GM19372 (cell line): Measurements from ENCODE around the gene MME.

ENCODE experiments used
- ATAC-seq: cut with Tn5 transposase; IDR thresholded peaks from one replicate; pipeline ENCODE4 v1.9.1; 2021; ENCODE audit warnings: mild to moderate bottlenecking, low read depth, moderate library complexity; ENCODE audit not compliant: unreplicated experiment

MME gene

GRCh38 chr3:155079746-155080487 is at the start of gene MME:
Gene MME (plus strand): TSS chr3:155080319. CDS start chr3:155084168, 3,849 bp downstream.
- no peak for ATAC-seq

- ATAC-seq, result no peak
Measured at GRCh38 chr3:155031186-155031585, 48.9 kb upstream of the MME start.

GRCh38 chr3:155032918-155033317 is 47.2 kb upstream of the MME start:
- ATAC-seq, result no peak

GRCh38 chr3:155034786-155035185 is 45.3 kb upstream of the MME start:
- ATAC-seq, result no peak

- no peak for ATAC-seq
Measured at GRCh38 chr3:155035553-155035952, 44.6 kb upstream of the MME start.

GRCh38 chr3:155037508-155038202 is 42.5 kb upstream of the MME start:
- no peak for ATAC-seq

- ATAC-seq, result no peak
Measured at GRCh38 chr3:155038203-155038554, 41.9 kb upstream of the MME start.

- ATAC-seq, result no peak
Measured at GRCh38 chr3:155046935-155047334, 33.2 kb upstream of the MME start.

GRCh38 chr3:155047672-155048071 is 32.4 kb upstream of the MME start:
- ATAC-seq, result no peak

GRCh38 chr3:155049959-155050358 is 30.2 kb upstream of the MME start:
- ATAC-seq, result no peak

GRCh38 chr3:155052470-155052869 is 27.6 kb upstream of the MME start:
- no peak for ATAC-seq

GRCh38 chr3:155053756-155054155 is 26.4 kb upstream of the MME start:
- no peak for ATAC-seq

- ATAC-seq, result no peak
Measured at GRCh38 chr3:155064920-155065319, 15.2 kb upstream of the MME start.

- ATAC-seq, result no peak
Measured at GRCh38 chr3:155065537-155065936, 14.6 kb upstream of the MME start.

- ATAC-seq, result no peak
Measured at GRCh38 chr3:155069729-155070128, 10.4 kb upstream of the MME start.

- ATAC-seq, result no peak
Measured at GRCh38 chr3:155070316-155070715, 9.8 kb upstream of the MME start.

- no peak for ATAC-seq
Measured at GRCh38 chr3:155070932-155071387, 9.2 kb upstream of the MME start.

GRCh38 chr3:155075200-155075599 is 4.9 kb upstream of the MME start:
- ATAC-seq, result no peak

GRCh38 chr3:155076888-155077287 is 3.2 kb upstream of the MME start:
- no peak for ATAC-seq

- no peak for ATAC-seq
Measured at GRCh38 chr3:155078711-155079467, 1.2 kb upstream of the MME start.

- no peak for ATAC-seq
Measured at GRCh38 chr3:155079468-155079745, 712 bp upstream of the MME start.

- no peak for ATAC-seq
Measured at GRCh38 chr3:155080692-155081091, 573 bp downstream of the MME start.
